ENCODE results near the gene LYST. TPM values are rescaled to one million over a fixed set of nuclear protein-coding genes. Genes with fewer than 3 reads are reported as not detected.

The LYST gene
- total and polyA plus RNA-seq, 2 of the 8 experiments (the other 6 are each of a cell fraction or from before 2014, with no cell fraction given), result 0.29 to 0.58 TPM

DNA sequence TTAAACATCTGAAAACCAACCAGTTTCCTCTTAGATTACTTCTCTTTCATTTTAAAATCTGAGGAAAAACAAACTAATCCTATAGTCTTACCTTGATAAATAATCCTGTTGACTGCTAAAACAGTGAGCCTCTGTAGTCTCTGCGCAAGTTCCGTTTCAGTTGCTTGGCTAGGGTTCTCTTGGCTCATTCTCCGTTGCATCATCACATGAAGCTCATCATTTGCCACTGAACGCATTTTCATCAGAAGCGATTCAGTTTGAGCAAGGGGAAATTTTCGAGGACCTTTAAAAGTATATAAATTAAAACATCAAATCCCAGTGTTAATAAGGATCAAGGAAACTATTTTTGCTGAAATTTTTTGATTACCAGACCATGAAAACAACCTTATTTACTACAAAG is 120.5 kb downstream of the LYST start (continued):
- TF ChIP-seq, protein P1, sequence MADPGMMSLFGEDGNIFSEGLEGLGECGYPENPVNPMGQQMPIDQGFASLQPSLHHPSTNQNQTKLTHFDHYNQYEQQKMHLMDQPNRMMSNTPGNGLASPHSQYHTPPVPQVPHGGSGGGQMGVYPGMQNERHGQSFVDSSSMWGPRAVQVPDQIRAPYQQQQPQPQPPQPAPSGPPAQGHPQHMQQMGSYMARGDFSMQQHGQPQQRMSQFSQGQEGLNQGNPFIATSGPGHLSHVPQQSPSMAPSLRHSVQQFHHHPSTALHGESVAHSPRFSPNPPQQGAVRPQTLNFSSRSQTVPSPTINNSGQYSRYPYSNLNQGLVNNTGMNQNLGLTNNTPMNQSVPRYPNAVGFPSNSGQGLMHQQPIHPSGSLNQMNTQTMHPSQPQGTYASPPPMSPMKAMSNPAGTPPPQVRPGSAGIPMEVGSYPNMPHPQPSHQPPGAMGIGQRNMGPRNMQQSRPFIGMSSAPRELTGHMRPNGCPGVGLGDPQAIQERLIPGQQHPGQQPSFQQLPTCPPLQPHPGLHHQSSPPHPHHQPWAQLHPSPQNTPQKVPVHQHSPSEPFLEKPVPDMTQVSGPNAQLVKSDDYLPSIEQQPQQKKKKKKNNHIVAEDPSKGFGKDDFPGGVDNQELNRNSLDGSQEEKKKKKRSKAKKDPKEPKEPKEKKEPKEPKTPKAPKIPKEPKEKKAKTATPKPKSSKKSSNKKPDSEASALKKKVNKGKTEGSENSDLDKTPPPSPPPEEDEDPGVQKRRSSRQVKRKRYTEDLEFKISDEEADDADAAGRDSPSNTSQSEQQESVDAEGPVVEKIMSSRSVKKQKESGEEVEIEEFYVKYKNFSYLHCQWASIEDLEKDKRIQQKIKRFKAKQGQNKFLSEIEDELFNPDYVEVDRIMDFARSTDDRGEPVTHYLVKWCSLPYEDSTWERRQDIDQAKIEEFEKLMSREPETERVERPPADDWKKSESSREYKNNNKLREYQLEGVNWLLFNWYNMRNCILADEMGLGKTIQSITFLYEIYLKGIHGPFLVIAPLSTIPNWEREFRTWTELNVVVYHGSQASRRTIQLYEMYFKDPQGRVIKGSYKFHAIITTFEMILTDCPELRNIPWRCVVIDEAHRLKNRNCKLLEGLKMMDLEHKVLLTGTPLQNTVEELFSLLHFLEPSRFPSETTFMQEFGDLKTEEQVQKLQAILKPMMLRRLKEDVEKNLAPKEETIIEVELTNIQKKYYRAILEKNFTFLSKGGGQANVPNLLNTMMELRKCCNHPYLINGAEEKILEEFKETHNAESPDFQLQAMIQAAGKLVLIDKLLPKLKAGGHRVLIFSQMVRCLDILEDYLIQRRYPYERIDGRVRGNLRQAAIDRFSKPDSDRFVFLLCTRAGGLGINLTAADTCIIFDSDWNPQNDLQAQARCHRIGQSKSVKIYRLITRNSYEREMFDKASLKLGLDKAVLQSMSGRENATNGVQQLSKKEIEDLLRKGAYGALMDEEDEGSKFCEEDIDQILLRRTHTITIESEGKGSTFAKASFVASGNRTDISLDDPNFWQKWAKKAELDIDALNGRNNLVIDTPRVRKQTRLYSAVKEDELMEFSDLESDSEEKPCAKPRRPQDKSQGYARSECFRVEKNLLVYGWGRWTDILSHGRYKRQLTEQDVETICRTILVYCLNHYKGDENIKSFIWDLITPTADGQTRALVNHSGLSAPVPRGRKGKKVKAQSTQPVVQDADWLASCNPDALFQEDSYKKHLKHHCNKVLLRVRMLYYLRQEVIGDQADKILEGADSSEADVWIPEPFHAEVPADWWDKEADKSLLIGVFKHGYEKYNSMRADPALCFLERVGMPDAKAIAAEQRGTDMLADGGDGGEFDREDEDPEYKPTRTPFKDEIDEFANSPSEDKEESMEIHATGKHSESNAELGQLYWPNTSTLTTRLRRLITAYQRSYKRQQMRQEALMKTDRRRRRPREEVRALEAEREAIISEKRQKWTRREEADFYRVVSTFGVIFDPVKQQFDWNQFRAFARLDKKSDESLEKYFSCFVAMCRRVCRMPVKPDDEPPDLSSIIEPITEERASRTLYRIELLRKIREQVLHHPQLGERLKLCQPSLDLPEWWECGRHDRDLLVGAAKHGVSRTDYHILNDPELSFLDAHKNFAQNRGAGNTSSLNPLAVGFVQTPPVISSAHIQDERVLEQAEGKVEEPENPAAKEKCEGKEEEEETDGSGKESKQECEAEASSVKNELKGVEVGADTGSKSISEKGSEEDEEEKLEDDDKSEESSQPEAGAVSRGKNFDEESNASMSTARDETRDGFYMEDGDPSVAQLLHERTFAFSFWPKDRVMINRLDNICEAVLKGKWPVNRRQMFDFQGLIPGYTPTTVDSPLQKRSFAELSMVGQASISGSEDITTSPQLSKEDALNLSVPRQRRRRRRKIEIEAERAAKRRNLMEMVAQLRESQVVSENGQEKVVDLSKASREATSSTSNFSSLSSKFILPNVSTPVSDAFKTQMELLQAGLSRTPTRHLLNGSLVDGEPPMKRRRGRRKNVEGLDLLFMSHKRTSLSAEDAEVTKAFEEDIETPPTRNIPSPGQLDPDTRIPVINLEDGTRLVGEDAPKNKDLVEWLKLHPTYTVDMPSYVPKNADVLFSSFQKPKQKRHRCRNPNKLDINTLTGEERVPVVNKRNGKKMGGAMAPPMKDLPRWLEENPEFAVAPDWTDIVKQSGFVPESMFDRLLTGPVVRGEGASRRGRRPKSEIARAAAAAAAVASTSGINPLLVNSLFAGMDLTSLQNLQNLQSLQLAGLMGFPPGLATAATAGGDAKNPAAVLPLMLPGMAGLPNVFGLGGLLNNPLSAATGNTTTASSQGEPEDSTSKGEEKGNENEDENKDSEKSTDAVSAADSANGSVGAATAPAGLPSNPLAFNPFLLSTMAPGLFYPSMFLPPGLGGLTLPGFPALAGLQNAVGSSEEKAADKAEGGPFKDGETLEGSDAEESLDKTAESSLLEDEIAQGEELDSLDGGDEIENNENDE (IDR thresholded peaks at IDR 0.05; ENCODE audit: insufficient replicate concordance, low read length), result no peak
- no peak for TF ChIP-seq CHD1 (IDR thresholded peaks at IDR 0.05; ENCODE audit: low read depth, low read length)
- TF ChIP-seq TBP (IDR thresholded peaks at IDR 0.05; ENCODE audit: low read depth, low read length), result no peak
- TF ChIP-seq ZNF274 (IDR thresholded peaks at IDR 0.05; ENCODE audit: borderline replicate concordance, extremely low read depth, low read length), result no peak
- TF ChIP-seq, protein P2, sequence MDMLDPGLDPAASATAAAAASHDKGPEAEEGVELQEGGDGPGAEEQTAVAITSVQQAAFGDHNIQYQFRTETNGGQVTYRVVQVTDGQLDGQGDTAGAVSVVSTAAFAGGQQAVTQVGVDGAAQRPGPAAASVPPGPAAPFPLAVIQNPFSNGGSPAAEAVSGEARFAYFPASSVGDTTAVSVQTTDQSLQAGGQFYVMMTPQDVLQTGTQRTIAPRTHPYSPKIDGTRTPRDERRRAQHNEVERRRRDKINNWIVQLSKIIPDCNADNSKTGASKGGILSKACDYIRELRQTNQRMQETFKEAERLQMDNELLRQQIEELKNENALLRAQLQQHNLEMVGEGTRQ (IDR thresholded peaks at IDR 0.05; ENCODE audit: low read length), result no peak
- TF ChIP-seq TCF12 (IDR thresholded peaks at IDR 0.05; ENCODE audit: low read depth, low read length), result no peak
- no peak for TF ChIP-seq BRCA1 (IDR thresholded peaks at IDR 0.05; ENCODE audit: low read depth, low read length)
- TF ChIP-seq, protein P3, sequence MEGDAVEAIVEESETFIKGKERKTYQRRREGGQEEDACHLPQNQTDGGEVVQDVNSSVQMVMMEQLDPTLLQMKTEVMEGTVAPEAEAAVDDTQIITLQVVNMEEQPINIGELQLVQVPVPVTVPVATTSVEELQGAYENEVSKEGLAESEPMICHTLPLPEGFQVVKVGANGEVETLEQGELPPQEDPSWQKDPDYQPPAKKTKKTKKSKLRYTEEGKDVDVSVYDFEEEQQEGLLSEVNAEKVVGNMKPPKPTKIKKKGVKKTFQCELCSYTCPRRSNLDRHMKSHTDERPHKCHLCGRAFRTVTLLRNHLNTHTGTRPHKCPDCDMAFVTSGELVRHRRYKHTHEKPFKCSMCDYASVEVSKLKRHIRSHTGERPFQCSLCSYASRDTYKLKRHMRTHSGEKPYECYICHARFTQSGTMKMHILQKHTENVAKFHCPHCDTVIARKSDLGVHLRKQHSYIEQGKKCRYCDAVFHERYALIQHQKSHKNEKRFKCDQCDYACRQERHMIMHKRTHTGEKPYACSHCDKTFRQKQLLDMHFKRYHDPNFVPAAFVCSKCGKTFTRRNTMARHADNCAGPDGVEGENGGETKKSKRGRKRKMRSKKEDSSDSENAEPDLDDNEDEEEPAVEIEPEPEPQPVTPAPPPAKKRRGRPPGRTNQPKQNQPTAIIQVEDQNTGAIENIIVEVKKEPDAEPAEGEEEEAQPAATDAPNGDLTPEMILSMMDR (IDR thresholded peaks at IDR 0.05; ENCODE audit: control extremely low read depth in 1 of 3, insufficient read depth in 1 of 3, low read depth in 1 of 3, low read length in 3 of 3), result no peak

Data from H1 (cell line).